ENCODE measurements around the gene GRIP2.

DNA sequence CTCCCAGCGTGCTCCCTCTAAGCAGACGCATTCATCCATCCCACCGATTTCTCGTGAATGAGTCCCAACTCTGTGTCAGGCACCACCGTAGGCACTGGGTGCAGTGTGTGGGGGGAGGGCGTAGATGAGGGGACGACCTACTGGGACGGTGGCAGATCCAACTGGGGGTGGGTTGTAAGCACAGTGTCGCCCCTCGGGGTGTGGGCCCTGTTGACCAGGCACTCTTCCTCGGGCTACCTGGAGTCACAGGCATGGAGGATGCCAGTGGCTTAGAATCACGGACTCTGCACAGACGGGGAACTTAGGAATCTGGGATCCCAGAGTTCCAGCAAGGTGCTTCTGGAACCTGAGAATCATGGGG, 71.5 kb downstream of the GRIP2 start:
- TF ChIP-seq, protein P1, sequence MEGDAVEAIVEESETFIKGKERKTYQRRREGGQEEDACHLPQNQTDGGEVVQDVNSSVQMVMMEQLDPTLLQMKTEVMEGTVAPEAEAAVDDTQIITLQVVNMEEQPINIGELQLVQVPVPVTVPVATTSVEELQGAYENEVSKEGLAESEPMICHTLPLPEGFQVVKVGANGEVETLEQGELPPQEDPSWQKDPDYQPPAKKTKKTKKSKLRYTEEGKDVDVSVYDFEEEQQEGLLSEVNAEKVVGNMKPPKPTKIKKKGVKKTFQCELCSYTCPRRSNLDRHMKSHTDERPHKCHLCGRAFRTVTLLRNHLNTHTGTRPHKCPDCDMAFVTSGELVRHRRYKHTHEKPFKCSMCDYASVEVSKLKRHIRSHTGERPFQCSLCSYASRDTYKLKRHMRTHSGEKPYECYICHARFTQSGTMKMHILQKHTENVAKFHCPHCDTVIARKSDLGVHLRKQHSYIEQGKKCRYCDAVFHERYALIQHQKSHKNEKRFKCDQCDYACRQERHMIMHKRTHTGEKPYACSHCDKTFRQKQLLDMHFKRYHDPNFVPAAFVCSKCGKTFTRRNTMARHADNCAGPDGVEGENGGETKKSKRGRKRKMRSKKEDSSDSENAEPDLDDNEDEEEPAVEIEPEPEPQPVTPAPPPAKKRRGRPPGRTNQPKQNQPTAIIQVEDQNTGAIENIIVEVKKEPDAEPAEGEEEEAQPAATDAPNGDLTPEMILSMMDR (IDR thresholded peaks at IDR 0.05; ENCODE audit: insufficient read depth, low read length, poor library complexity, severe bottlenecking): no peak
- TF ChIP-seq EZH2phosphoT487 (conservative IDR thresholded peaks at IDR 0.05; ENCODE audit: low read length): no peak

All from SU-DHL-6 (cell line).